ENCODE results near the gene ZBTB44.

Gene ZBTB44

GRCh38 chr11:130330101-130330684 lies 15.5 kb upstream of the ZBTB44 start:
- no peak overlapping the region for H3K4me3 ChIP-seq (ENCODE audit: low read length in 2 of 2)
- no peaks in the 10 kb centered on the region for H3K27me3 ChIP-seq (ENCODE audit: control insufficient read depth in 2 of 2, insufficient read depth in 2 of 2, low read length in 2 of 2)
- H3K9me3 ChIP-seq (ENCODE audit: control insufficient read depth in 2 of 2, low read length in 2 of 2): no peaks in the 10 kb centered on the region
- no peak overlapping the region for H3K27ac ChIP-seq (ENCODE audit: low read depth in 2 of 2, low read length in 2 of 2)
- H3K4me1 ChIP-seq (ENCODE audit: control insufficient read depth in 2 of 2, insufficient read depth in 2 of 2, low read length in 2 of 2): no peaks in the 10 kb centered on the region
- H3K9ac ChIP-seq (ENCODE audit: low read depth in 1 of 2, low read length in 2 of 2): no peak overlapping the region
- no peaks in the 10 kb centered on the region for H3K36me3 ChIP-seq (ENCODE audit: control insufficient read depth in 2 of 2, insufficient read depth in 2 of 2, low read length in 2 of 2)

GRCh38 chr11:130328420-130328819 lies 13.7 kb upstream of the ZBTB44 start:
- Histone ChIP-seq H3K27me3 (ENCODE audit: control insufficient read depth in 2 of 2, insufficient read depth in 2 of 2, low read length in 2 of 2) (no peaks in the 10 kb centered on the region), H3K9me3 (ENCODE audit: control insufficient read depth in 2 of 2, low read length in 2 of 2) (no peaks in the 10 kb centered on the region), H3K27ac (ENCODE audit: low read depth in 2 of 2, low read length in 2 of 2) (no peak overlapping the region), H3K9ac (ENCODE audit: low read depth in 1 of 2, low read length in 2 of 2) (no peak overlapping the region), H3K4me1 (ENCODE audit: control insufficient read depth in 2 of 2, insufficient read depth in 2 of 2, low read length in 2 of 2) (no peaks in the 10 kb centered on the region), H3K4me3 (ENCODE audit: low read length in 2 of 2) (no peak overlapping the region), H3K36me3 (ENCODE audit: control insufficient read depth in 2 of 2, insufficient read depth in 2 of 2, low read length in 2 of 2) (no peaks in the 10 kb centered on the region)

DNA sequence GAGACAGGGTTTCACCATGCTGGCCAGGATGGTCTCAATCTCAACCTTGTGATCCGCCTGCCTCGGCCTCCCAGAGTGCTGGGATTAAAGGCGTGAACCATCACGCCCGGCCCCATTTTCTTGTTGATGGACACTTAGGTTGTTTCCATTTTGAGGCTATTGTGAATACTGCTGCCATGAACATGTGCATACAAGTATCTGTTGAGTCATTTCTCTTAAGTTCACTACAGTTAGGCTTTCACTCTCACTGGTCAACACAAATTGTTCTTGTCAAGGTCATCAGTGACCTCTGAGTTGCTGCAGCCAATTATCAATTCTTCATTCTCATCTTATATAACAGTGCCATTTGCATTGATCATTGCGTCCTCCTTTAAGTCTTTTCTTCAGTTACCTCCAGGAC lies 13.0 kb upstream of the ZBTB44 start:
- H3K9me3 ChIP-seq (ENCODE audit: control insufficient read depth in 2 of 2, low read length in 2 of 2): no peaks in the 10 kb centered on the region
- no peak overlapping the region for H3K27ac ChIP-seq (ENCODE audit: low read depth in 2 of 2, low read length in 2 of 2)
- H3K27me3 ChIP-seq (ENCODE audit: control insufficient read depth in 2 of 2, insufficient read depth in 2 of 2, low read length in 2 of 2): no peaks in the 10 kb centered on the region
- H3K4me3 ChIP-seq (ENCODE audit: low read length in 2 of 2): no peak overlapping the region
- H3K9ac ChIP-seq (ENCODE audit: low read depth in 1 of 2, low read length in 2 of 2): no peak overlapping the region
- H3K4me1 ChIP-seq (ENCODE audit: control insufficient read depth in 2 of 2, insufficient read depth in 2 of 2, low read length in 2 of 2): no peaks in the 10 kb centered on the region
- no peaks in the 10 kb centered on the region for H3K36me3 ChIP-seq (ENCODE audit: control insufficient read depth in 2 of 2, insufficient read depth in 2 of 2, low read length in 2 of 2)

- no peaks in the 10 kb centered on the region for H3K27me3 ChIP-seq (ENCODE audit: control insufficient read depth in 2 of 2, insufficient read depth in 2 of 2, low read length in 2 of 2)
- no peak overlapping the region for H3K27ac ChIP-seq (ENCODE audit: low read depth in 2 of 2, low read length in 2 of 2)
- H3K4me3 ChIP-seq (ENCODE audit: low read length in 2 of 2): no peak overlapping the region
- H3K4me1 ChIP-seq (ENCODE audit: control insufficient read depth in 2 of 2, insufficient read depth in 2 of 2, low read length in 2 of 2): no peaks in the 10 kb centered on the region
- no peak overlapping the region for H3K9ac ChIP-seq (ENCODE audit: low read depth in 1 of 2, low read length in 2 of 2)
- peaks cover 2 to 7% of the 10 kb centered on the region in 2 donors for H3K9me3 ChIP-seq (ENCODE audit: control insufficient read depth in 2 of 2, low read length in 2 of 2)
- no peaks in the 10 kb centered on the region for H3K36me3 ChIP-seq (ENCODE audit: control insufficient read depth in 2 of 2, insufficient read depth in 2 of 2, low read length in 2 of 2)
These were observed 11.0 kb upstream of the ZBTB44 start for GRCh38 chr11:130325691-130326090.

- H3K9ac ChIP-seq (ENCODE audit: low read depth in 1 of 2, low read length in 2 of 2): no peak overlapping the region
- H3K36me3 ChIP-seq (ENCODE audit: control insufficient read depth in 2 of 2, insufficient read depth in 2 of 2, low read length in 2 of 2): no peaks in the 10 kb centered on the region
- no peak overlapping the region for H3K4me3 ChIP-seq (ENCODE audit: low read length in 2 of 2)
- H3K4me1 ChIP-seq (ENCODE audit: control insufficient read depth in 2 of 2, insufficient read depth in 2 of 2, low read length in 2 of 2): no peaks in the 10 kb centered on the region
- H3K9me3 ChIP-seq (ENCODE audit: control insufficient read depth in 2 of 2, low read length in 2 of 2): peaks cover 2 to 7% of the 10 kb centered on the region in 2 donors
- H3K27ac ChIP-seq (ENCODE audit: low read depth in 2 of 2, low read length in 2 of 2): no peak overlapping the region
- H3K27me3 ChIP-seq (ENCODE audit: control insufficient read depth in 2 of 2, insufficient read depth in 2 of 2, low read length in 2 of 2): no peaks in the 10 kb centered on the region
These were observed 9.0 kb upstream of the ZBTB44 start for GRCh38 chr11:130323452-130324450.

DNA sequence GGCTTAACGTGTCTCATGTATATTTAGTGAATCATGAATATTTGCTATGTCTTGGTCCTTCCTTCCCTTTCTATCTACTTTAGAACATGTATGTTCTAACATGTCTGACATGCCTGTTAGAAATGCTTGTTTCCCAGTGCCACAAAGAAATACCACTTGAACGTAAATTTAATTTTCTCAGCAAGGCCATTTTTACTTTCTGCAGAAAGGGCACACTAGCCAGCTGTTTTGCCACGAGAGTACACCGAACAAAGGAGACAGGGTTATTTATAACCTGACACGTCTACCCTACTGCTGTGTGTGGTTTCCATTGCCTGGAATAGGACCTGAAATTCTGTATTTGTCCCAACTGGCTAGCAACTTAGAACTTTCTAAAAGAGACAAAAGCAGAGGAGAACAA lies 7.4 kb upstream of the ZBTB44 start:
- Histone ChIP-seq H3K4me3 (ENCODE audit: low read length in 2 of 2) (no peak overlapping the region), H3K9me3 (ENCODE audit: control insufficient read depth in 2 of 2, low read length in 2 of 2) (peaks cover 2 to 7% of the 10 kb centered on the region in 2 donors), H3K4me1 (ENCODE audit: control insufficient read depth in 2 of 2, insufficient read depth in 2 of 2, low read length in 2 of 2) (peaks cover 0 to 2% of the 10 kb centered on the region in 2 donors), H3K9ac (ENCODE audit: low read depth in 1 of 2, low read length in 2 of 2) (no peak overlapping the region), H3K36me3 (ENCODE audit: control insufficient read depth in 2 of 2, insufficient read depth in 2 of 2, low read length in 2 of 2) (no peaks in the 10 kb centered on the region), H3K27me3 (ENCODE audit: control insufficient read depth in 2 of 2, insufficient read depth in 2 of 2, low read length in 2 of 2) (no peaks in the 10 kb centered on the region), H3K27ac (ENCODE audit: low read depth in 2 of 2, low read length in 2 of 2) (no peak overlapping the region)

- Histone ChIP-seq H3K9me3 (ENCODE audit: control insufficient read depth in 2 of 2, low read length in 2 of 2) (peaks cover 2 to 7% of the 10 kb centered on the region in 2 donors), H3K27me3 (ENCODE audit: control insufficient read depth in 2 of 2, insufficient read depth in 2 of 2, low read length in 2 of 2) (no peaks in the 10 kb centered on the region), H3K27ac (ENCODE audit: low read depth in 2 of 2, low read length in 2 of 2) (no peak overlapping the region), H3K4me1 (ENCODE audit: control insufficient read depth in 2 of 2, insufficient read depth in 2 of 2, low read length in 2 of 2) (peaks cover 0 to 5% of the 10 kb centered on the region in 2 donors), H3K36me3 (ENCODE audit: control insufficient read depth in 2 of 2, insufficient read depth in 2 of 2, low read length in 2 of 2) (no peaks in the 10 kb centered on the region), H3K4me3 (ENCODE audit: low read length in 2 of 2) (no peak overlapping the region), H3K9ac (ENCODE audit: low read depth in 1 of 2, low read length in 2 of 2) (no peak overlapping the region)
These were observed 3.4 kb upstream of the ZBTB44 start for GRCh38 chr11:130318031-130318673.

- peak overlapping the region; percentile 72 to 89 for H3K4me3 ChIP-seq (ENCODE audit: low read length in 2 of 2)
These were observed 745 bp upstream of the ZBTB44 start for GRCh38 chr11:130315354-130315970.

GRCh38 chr11:130314184-130314749 lies 450 bp downstream of the ZBTB44 start:
- H3K4me3 ChIP-seq (ENCODE audit: low read length in 2 of 2): peak overlapping the region; percentile 78 to 82
- no peaks in the 10 kb centered on the region for H3K9me3 ChIP-seq (ENCODE audit: control insufficient read depth in 2 of 2, low read length in 2 of 2)
- peak overlapping the region; percentile 80 to 81 for H3K9ac ChIP-seq (ENCODE audit: low read depth in 1 of 2, low read length in 2 of 2)
- peak overlapping the region; percentile 91 to 94 for H3K27ac ChIP-seq (ENCODE audit: low read depth in 2 of 2, low read length in 2 of 2)
- H3K27me3 ChIP-seq (ENCODE audit: control insufficient read depth in 2 of 2, insufficient read depth in 2 of 2, low read length in 2 of 2): no peaks in the 10 kb centered on the region
- H3K4me1 ChIP-seq (ENCODE audit: control insufficient read depth in 2 of 2, insufficient read depth in 2 of 2, low read length in 2 of 2): peaks cover 0 to 8% of the 10 kb centered on the region in 2 donors
- H3K36me3 ChIP-seq (ENCODE audit: control insufficient read depth in 2 of 2, insufficient read depth in 2 of 2, low read length in 2 of 2): no peaks in the 10 kb centered on the region

More at GRCh38 chr11:130315354-130315970, 745 bp upstream of the ZBTB44 start:
- peak overlapping the region; percentile 72 to 86 for H3K27ac ChIP-seq (ENCODE audit: low read depth in 2 of 2, low read length in 2 of 2)
- H3K9ac ChIP-seq (ENCODE audit: low read depth in 1 of 2, low read length in 2 of 2): peak overlapping the region; percentile 66 to 85
- H3K4me1 ChIP-seq (ENCODE audit: control insufficient read depth in 2 of 2, insufficient read depth in 2 of 2, low read length in 2 of 2): peaks cover 0 to 5% of the 10 kb centered on the region in 2 donors
- no peaks in the 10 kb centered on the region for H3K36me3 ChIP-seq (ENCODE audit: control insufficient read depth in 2 of 2, insufficient read depth in 2 of 2, low read length in 2 of 2)
- no peaks in the 10 kb centered on the region for H3K27me3 ChIP-seq (ENCODE audit: control insufficient read depth in 2 of 2, insufficient read depth in 2 of 2, low read length in 2 of 2)
- H3K9me3 ChIP-seq (ENCODE audit: control insufficient read depth in 2 of 2, low read length in 2 of 2): no peaks in the 10 kb centered on the region

Data from mucosa of rectum (tissue), 2 donors.